HG03103 (cell line): ENCODE measurements around the gene TIGD2.
"Not testable (repeated sequence)": the region's sequence is repeated elsewhere in the genome, so short reads cannot be mapped to it uniquely, and the experiment has no call there.

Experiments
- ATAC-seq: cut with Tn5 transposase; IDR thresholded peaks from one replicate; pipeline ENCODE4 v1.9.1; 2021; ENCODE audit warnings: low read depth; ENCODE audit not compliant: unreplicated experiment

The TIGD2 gene

GRCh38 chr4:89117115-89117514 lies 5.8 kb downstream of the TIGD2 start:
- no peak for ATAC-seq

- ATAC-seq: no peak
Observed at GRCh38 chr4:89119166-89119565, 7.8 kb downstream of the TIGD2 start.

- no peak for ATAC-seq
Observed at GRCh38 chr4:89119836-89120235, 8.5 kb downstream of the TIGD2 start.

GRCh38 chr4:89121387-89122068 lies 10.2 kb downstream of the TIGD2 start:
- no peak for ATAC-seq

GRCh38 chr4:89123451-89123851 lies 12.1 kb downstream of the TIGD2 start:
- ATAC-seq: no peak

GRCh38 chr4:89125901-89126782 lies 14.8 kb downstream of the TIGD2 start:
- ATAC-seq: no peak

GRCh38 chr4:89129080-89129640 lies 17.8 kb downstream of the TIGD2 start:
- ATAC-seq: no peak

GRCh38 chr4:89134775-89135319 lies 23.5 kb downstream of the TIGD2 start:
- no peak for ATAC-seq

- no peak for ATAC-seq
Observed at GRCh38 chr4:89136525-89136924, 25.2 kb downstream of the TIGD2 start.

GRCh38 chr4:89137231-89137630 lies 25.9 kb downstream of the TIGD2 start:
- ATAC-seq: no peak

GRCh38 chr4:89137695-89138094 lies 26.4 kb downstream of the TIGD2 start:
- ATAC-seq: no peak

GRCh38 chr4:89140168-89140759 lies 28.9 kb downstream of the TIGD2 start:
- ATAC-seq: no peak

- ATAC-seq: peak; percentile 94
Observed at GRCh38 chr4:89142691-89143669, 31.6 kb downstream of the TIGD2 start.

- ATAC-seq: not testable (repeated sequence)
Observed at GRCh38 chr4:89144652-89145051, 33.3 kb downstream of the TIGD2 start.

- no peak for ATAC-seq
Observed at GRCh38 chr4:89146196-89146595, 34.9 kb downstream of the TIGD2 start.

- ATAC-seq: no peak
Observed at GRCh38 chr4:89152972-89153371, 41.6 kb downstream of the TIGD2 start.

- no peak for ATAC-seq
Observed at GRCh38 chr4:89156174-89156914, 45.0 kb downstream of the TIGD2 start.

- no peak for ATAC-seq
Observed at GRCh38 chr4:89157488-89158024, 46.2 kb downstream of the TIGD2 start.
